ENCODE measurements around the gene CYTH1. TPM values are rescaled to one million over a fixed set of nuclear protein-coding genes. Genes with fewer than 3 reads are reported as not detected.

Gene CYTH1
- total RNA-seq, 1 donor from 2014 or later = 35.5 TPM

DNA sequence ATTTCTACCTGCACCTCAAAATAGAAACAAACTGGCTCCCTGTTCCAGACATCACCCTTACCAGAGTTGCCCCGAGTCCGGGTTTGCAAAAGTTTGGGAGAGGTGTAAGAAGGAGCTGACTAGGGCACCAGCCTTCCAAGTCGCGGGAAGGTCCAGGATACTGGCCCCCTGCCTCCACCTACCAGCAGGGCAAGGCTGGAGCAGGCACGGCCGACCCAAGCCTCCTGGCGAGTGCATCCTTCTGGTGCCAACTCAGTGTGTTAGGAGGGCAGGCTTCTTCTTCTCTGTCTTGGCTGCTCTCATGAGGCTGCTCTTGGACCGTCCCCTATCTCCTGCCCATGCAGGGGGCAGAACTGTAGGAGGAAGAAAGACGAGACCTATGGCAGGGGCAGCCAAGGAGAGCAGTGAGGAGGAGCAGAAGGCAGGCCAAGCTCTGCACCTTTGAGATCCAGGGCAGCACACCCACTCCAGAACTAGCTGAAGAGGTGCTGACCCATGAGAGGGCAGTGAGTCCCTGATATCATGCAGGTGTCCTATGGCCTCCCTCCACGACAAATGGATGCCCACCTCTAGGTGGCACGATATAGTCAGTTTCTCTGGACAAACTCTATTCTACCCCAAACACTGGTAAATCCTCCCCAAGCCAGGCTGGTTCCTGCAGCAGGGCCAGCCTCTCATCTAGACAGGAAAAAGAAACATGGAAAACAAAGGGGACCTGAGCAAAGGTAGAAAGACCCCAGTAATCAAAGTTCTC lies 54.4 kb downstream of the CYTH1 start:
- FAIRE-seq (no peak), DNase-seq (ENCODE audit: low read depth) (no peak)
- H3K36me3 ChIP-seq (ENCODE audit: control insufficient read depth, insufficient read depth, low read length) = peaks cover 11% of the 10 kb centered on the region
- no peak overlapping the region for H3K4me3 ChIP-seq (ENCODE audit: low read depth, low read length)
- TF ChIP-seq, protein P1, sequence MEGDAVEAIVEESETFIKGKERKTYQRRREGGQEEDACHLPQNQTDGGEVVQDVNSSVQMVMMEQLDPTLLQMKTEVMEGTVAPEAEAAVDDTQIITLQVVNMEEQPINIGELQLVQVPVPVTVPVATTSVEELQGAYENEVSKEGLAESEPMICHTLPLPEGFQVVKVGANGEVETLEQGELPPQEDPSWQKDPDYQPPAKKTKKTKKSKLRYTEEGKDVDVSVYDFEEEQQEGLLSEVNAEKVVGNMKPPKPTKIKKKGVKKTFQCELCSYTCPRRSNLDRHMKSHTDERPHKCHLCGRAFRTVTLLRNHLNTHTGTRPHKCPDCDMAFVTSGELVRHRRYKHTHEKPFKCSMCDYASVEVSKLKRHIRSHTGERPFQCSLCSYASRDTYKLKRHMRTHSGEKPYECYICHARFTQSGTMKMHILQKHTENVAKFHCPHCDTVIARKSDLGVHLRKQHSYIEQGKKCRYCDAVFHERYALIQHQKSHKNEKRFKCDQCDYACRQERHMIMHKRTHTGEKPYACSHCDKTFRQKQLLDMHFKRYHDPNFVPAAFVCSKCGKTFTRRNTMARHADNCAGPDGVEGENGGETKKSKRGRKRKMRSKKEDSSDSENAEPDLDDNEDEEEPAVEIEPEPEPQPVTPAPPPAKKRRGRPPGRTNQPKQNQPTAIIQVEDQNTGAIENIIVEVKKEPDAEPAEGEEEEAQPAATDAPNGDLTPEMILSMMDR (IDR thresholded peaks at IDR 0.05; ENCODE audit: insufficient read depth, low read length, severe bottlenecking) = no peak
- H3K27me3 ChIP-seq (ENCODE audit: control insufficient read depth, insufficient read depth, low read length) = no peaks in the 10 kb centered on the region

DNA sequence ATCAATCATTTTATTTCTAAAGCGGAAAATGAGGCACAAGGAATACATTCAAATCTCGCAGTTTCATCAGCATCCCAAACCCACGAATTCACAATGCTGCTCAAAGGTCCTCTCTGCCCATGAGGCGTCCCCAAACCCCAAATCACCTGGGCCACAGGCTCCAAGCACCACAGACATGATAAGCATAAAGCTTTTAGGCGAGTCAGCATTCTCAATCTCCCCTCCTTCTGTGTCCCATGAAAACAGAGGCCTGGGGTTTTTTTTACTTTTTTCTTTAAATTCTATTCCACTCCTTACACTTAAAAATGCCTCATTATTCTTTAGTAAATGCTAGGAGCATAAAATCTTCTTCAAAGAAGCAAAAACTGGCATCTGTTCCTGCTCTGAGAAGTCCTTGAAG lies 55.0 kb downstream of the CYTH1 start:
- no peak overlapping the region for H3K4me3 ChIP-seq (ENCODE audit: low read depth, low read length)
- no peak for DNase-seq (ENCODE audit: low read depth)
- no peak for FAIRE-seq
- peaks cover 11% of the 10 kb centered on the region for H3K36me3 ChIP-seq (ENCODE audit: control insufficient read depth, insufficient read depth, low read length)
- TF ChIP-seq, protein P1 (IDR thresholded peaks at IDR 0.05; ENCODE audit: insufficient read depth, low read length, severe bottlenecking) = no peak
- H3K27me3 ChIP-seq (ENCODE audit: control insufficient read depth, insufficient read depth, low read length) = no peaks in the 10 kb centered on the region

DNA sequence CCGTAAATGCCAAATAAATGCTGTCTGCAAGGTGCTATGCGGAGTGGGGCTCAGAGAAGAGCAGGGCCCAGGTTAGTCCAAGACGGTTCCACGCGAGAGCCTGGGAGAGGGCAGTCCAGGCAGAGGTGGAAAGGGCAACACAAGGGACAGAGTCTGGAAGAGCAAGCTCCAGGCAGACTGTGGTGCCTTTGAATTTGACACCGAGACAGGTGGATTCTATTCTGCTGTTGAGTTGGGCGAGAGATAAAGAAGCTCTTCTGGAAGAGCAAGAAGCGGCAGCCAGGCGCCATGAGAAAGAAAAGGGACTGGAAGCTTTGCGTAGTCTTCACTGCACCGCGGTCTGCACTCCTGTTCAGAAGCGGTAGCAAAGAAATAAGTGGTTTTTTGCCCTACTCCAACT lies 55.6 kb downstream of the CYTH1 start:
- Histone ChIP-seq H3K36me3 (ENCODE audit: control insufficient read depth, insufficient read depth, low read length) (peaks cover 9% of the 10 kb centered on the region), H3K27me3 (ENCODE audit: control insufficient read depth, insufficient read depth, low read length) (no peaks in the 10 kb centered on the region), H3K4me3 (ENCODE audit: low read depth, low read length) (no peak overlapping the region)
- FAIRE-seq (no peak), DNase-seq (ENCODE audit: low read depth) (no peak)
- TF ChIP-seq, protein P1 (IDR thresholded peaks at IDR 0.05; ENCODE audit: insufficient read depth, low read length, severe bottlenecking) = no peak

DNA sequence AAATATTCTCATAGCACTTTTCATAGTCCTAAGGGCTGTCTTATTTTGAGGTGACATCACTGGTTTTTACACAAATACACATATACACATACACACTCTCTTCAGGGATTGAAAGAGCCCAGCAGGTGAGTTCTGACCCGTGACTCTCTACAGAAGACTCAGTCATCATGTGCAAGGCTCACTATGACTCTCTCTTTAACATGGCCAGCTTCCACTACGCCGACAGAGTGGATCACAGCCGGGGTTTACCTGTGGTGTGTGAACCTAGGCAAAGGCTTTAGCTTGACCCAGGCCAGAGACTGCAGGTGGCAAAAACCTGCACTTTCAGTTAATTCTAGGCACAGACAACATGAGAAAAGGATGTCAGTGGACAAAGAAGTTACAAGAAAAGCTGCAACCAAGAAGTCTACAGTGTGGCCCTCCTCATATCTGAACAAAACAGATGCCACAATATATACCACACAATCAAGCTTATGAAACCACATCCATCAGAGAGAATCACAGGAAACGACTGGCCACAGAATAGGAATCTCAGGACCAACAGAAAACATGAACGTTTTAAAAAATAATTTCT lies 56.5 kb downstream of the CYTH1 start:
- FAIRE-seq (no peak), DNase-seq (ENCODE audit: low read depth) (no peak)
- no peaks in the 10 kb centered on the region for H3K27me3 ChIP-seq (ENCODE audit: control insufficient read depth, insufficient read depth, low read length)
- H3K36me3 ChIP-seq (ENCODE audit: control insufficient read depth, insufficient read depth, low read length) = peaks cover 9% of the 10 kb centered on the region
- TF ChIP-seq, protein P1 (IDR thresholded peaks at IDR 0.05; ENCODE audit: insufficient read depth, low read length, severe bottlenecking) = no peak
- no peak overlapping the region for H3K4me3 ChIP-seq (ENCODE audit: low read depth, low read length)

DNA sequence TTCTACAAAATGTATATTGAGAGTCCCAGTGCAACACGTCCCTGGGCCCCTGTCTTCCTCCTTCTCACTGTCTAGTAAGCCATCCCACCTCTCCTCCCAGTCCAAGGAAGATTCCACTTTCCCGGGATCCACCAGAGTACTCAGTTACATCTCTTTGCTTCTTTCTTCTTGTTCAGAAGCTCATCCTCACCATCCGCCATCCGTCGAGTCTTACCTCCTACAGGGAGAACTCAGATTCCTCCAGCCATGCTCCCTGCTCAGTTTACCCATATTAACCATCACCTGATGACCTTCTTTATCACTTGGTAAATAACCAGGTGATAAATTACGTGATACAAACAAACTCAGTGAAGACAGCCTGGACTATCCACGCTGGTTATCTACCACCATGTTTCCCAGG lies 57.1 kb downstream of the CYTH1 start:
- no peak for DNase-seq (ENCODE audit: low read depth)
- no peaks in the 10 kb centered on the region for H3K27me3 ChIP-seq (ENCODE audit: control insufficient read depth, insufficient read depth, low read length)
- FAIRE-seq = no peak
- H3K36me3 ChIP-seq (ENCODE audit: control insufficient read depth, insufficient read depth, low read length) = peaks cover 9% of the 10 kb centered on the region
- TF ChIP-seq, protein P1 (IDR thresholded peaks at IDR 0.05; ENCODE audit: insufficient read depth, low read length, severe bottlenecking) = no peak
- H3K4me3 ChIP-seq (ENCODE audit: low read depth, low read length) = no peak overlapping the region
